GM23338 (cell line): ENCODE measurements around the gene PSMD5. TPM values are rescaled to one million over a fixed set of nuclear protein-coding genes. Genes with fewer than 3 reads are reported as not detected.

Experiments
- ATAC-seq: fragments of 200-7000 bp; cut with Tn5 transposase; 3 replicates; pipeline ENCODE4 v1.9.1; 2020
- DNase-seq: peaks from one replicate; pipeline ENCODE4 v3.0.0-alpha.2; 2015; ENCODE audit warnings: low spot score
- H2AFZ ChIP-seq: fragments of 200-600 bp; sonication (generic); 2 replicates; pipeline ENCODE4 v1.8.0; 2016; ENCODE audit warnings: antibody characterized with exemption, mild to moderate bottlenecking, moderate library complexity
- H3F3A ChIP-seq: fragments of 200-600 bp; sonication (generic); replicated peaks from 2 replicates; pipeline ENCODE4 v1.8.0; 2017; ENCODE audit warnings: antibody characterized with exemption, mixed run types, low read depth
- H3K27ac ChIP-seq: fragments of 200-600 bp; sonication (generic); 2 replicates; pipeline ENCODE4 v1.6.1; 2016; ENCODE audit warnings: low read depth
- H3K27me3 ChIP-seq: fragments of 200-600 bp; sonication (generic); 2 replicates; pipeline ENCODE4 v1.8.0; 2016; ENCODE audit warnings: mild to moderate bottlenecking, mixed run types, moderate library complexity; ENCODE audit not compliant: insufficient read depth
- H3K36me3 ChIP-seq: fragments of 200-600 bp; sonication (generic); 2 replicates; pipeline ENCODE4 v1.8.0; 2016; ENCODE audit warnings: mild to moderate bottlenecking; ENCODE audit not compliant: insufficient read depth
- H3K4me1 ChIP-seq: fragments of 200-600 bp; sonication (generic); 2 replicates; pipeline ENCODE4 v1.8.0; 2016; ENCODE audit warnings: mild to moderate bottlenecking, moderate library complexity; ENCODE audit not compliant: insufficient read depth
- H3K4me2 ChIP-seq: fragments of 200-600 bp; sonication (generic); 2 replicates; pipeline ENCODE4 v1.7.1; 2017; ENCODE audit warnings: mixed run types
- H3K4me3 ChIP-seq: fragments of 200-600 bp; sonication (generic); 2 replicates; pipeline ENCODE4 v1.6.1; 2016; ENCODE audit warnings: mixed run types
- H3K79me2 ChIP-seq: fragments of 200-600 bp; sonication (generic); replicated peaks from 2 replicates; pipeline ENCODE4 v1.8.0; 2017; ENCODE audit warnings: mild to moderate bottlenecking; ENCODE audit not compliant: insufficient read depth
- H3K9me2 ChIP-seq: fragments of 200-600 bp; sonication (generic); 2 replicates; pipeline ENCODE4 v1.8.0; 2017; ENCODE audit not compliant: insufficient read depth
- H4K20me1 ChIP-seq: fragments of 200-600 bp; sonication (generic); replicated peaks from 2 replicates; pipeline ENCODE4 v1.8.0; 2017; ENCODE audit warnings: mild to moderate bottlenecking; ENCODE audit not compliant: insufficient read depth
- H3K27ac Mint-ChIP-seq: 2 replicates; pipeline ENCODE4 v1.8.0; 2020; ENCODE audit warnings: inconsistent platforms, mild to moderate bottlenecking, moderate library complexity, mixed read lengths
- H3K27me3 Mint-ChIP-seq: 3 replicates; pipeline ENCODE4 v1.8.0; 2022; ENCODE audit warnings: low read depth, mild to moderate bottlenecking, moderate library complexity, mixed read lengths, inconsistent platforms; ENCODE audit not compliant: insufficient read depth, poor library complexity
- H3K36me3 Mint-ChIP-seq: 3 replicates; pipeline ENCODE4 v1.8.0; 2021; ENCODE audit warnings: low read depth, mild to moderate bottlenecking, inconsistent platforms, moderate library complexity, mixed read lengths
- H3K4me1 Mint-ChIP-seq: 3 replicates; pipeline ENCODE4 v1.8.0; 2020; ENCODE audit warnings: mild to moderate bottlenecking, inconsistent platforms, mixed read lengths
- H3K4me3 Mint-ChIP-seq: 3 replicates; pipeline ENCODE4 v1.8.0; 2021; ENCODE audit warnings: moderate library complexity, mild to moderate bottlenecking, inconsistent platforms, mixed read lengths
- H3K9me3 Mint-ChIP-seq: 3 replicates; pipeline ENCODE4 v1.8.0; 2020; ENCODE audit warnings: moderate library complexity, mild to moderate bottlenecking, inconsistent platforms, mixed read lengths
- CTCF ChIP-seq, 2 experiments: fragments of 200-600 bp in 1 of 2; sonication (generic) in 1 of 2; conservative IDR thresholded peaks; 2 replicates each; pipeline versions ENCODE4 v1.5.1 to v1.6.1; 2016 to 2017; ENCODE audit warnings: antibody characterized with exemption in 2 of 2, low read depth in 2 of 2, mild to moderate bottlenecking in 2 of 2, moderate library complexity in 1 of 2
- EZH2phosphoT487 ChIP-seq: fragments of 200-600 bp; sonication (generic); IDR thresholded peaks from one replicate; pipeline ENCODE4 v1.8.1; 2018; ENCODE audit warnings: antibody characterized with exemption; ENCODE audit not compliant: unreplicated experiment
- NANOG ChIP-seq: IDR thresholded peaks from 2 replicates; pipeline ENCODE4 v1.6.1; 2016; ENCODE audit warnings: antibody characterized with exemption, borderline replicate concordance
- POLR2AphosphoS5 ChIP-seq: IDR thresholded peaks from 2 replicates; pipeline ENCODE4 v1.6.1; 2016; ENCODE audit warnings: antibody characterized with exemption, low read depth
- ZNF114 ChIP-seq: fragments of 250-450 bp; sonication (Bioruptor Pico); IDR thresholded peaks from 2 replicates; pipeline ENCODE4 v1.5.0; 2020; ENCODE audit warnings: mild to moderate bottlenecking, moderate library complexity
- ZNF331 ChIP-seq: fragments of 250-450 bp; sonication (Bioruptor Pico); IDR thresholded peaks from 2 replicates; pipeline ENCODE4 v1.5.0; 2020; ENCODE audit warnings: low read depth, mild to moderate bottlenecking, moderate library complexity
- ZNF462 ChIP-seq: fragments of 250-450 bp; sonication (Bioruptor Pico); IDR thresholded peaks from 2 replicates; pipeline ENCODE4 v1.5.0; 2020; ENCODE audit warnings: mild to moderate bottlenecking, moderate library complexity
- polyA plus RNA-seq: library from polyadenylated mRNA; unstranded; fragments of >200 nt; fragmentation: Nextera tagmentation; extraction: Ambion mirVana; gene quantifications from 2 replicates; pipeline ENCODE4 v1.2.1, GENCODE V29; 2016
- total RNA-seq: library from RNA; depleted of rRNA; stranded (reverse); fragments of >200 nt; shearing (Covaris generic); gene quantifications from 2 replicates; pipeline ENCODE4 v1.2.3, GENCODE V29; 2014

Gene PSMD5
- total and polyA plus RNA-seq, 2 experiments from 2014 or later: 23.9 to 40.5 TPM

GRCh38 chr9:120808931-120809330 lies 33.8 kb downstream of the PSMD5 start:
- Mint-ChIP-seq H3K4me3 (no peak overlapping the region), H3K36me3 (peaks cover 28% of the 10 kb centered on the region), H3K27ac (no peak overlapping the region), H3K27me3 (peaks cover 2% of the 10 kb centered on the region), H3K4me1 (no peaks in the 10 kb centered on the region), H3K9me3 (peaks cover 42% of the 10 kb centered on the region)
- Histone ChIP-seq H3K4me1 (no peaks in the 10 kb centered on the region), H2AFZ (no peak overlapping the region), H3K27ac (no peak overlapping the region), H3K9me2 (no peaks in the 10 kb centered on the region), H3K79me2 (no peaks in the 10 kb centered on the region), H3K4me3 (no peak overlapping the region), H4K20me1 (no peaks in the 10 kb centered on the region), H3K36me3 (no peaks in the 10 kb centered on the region), H3K4me2 (no peak overlapping the region), H3F3A (no peaks in the 10 kb centered on the region), H3K27me3 (no peaks in the 10 kb centered on the region)
- no peak for DNase-seq
- ATAC-seq: no peak
- TF ChIP-seq ZNF462 (CRISPR knock-in tag): no peak
- no peak for TF ChIP-seq ZNF331 (CRISPR knock-in tag)
- TF ChIP-seq NANOG: no peak
- TF ChIP-seq EZH2phosphoT487: no peak

- no peak overlapping the region for H3K27ac Mint-ChIP-seq
- no peaks in the 10 kb centered on the region for H3K79me2 ChIP-seq
- H3K36me3 Mint-ChIP-seq: peaks cover 28% of the 10 kb centered on the region
- no peak overlapping the region for H3K4me2 ChIP-seq
- H3K9me3 Mint-ChIP-seq: peaks cover 46% of the 10 kb centered on the region
- H3K36me3 ChIP-seq: no peaks in the 10 kb centered on the region
- no peaks in the 10 kb centered on the region for H3K27me3 ChIP-seq
- H3K4me3 ChIP-seq: no peak overlapping the region
- no peak overlapping the region for H3K4me3 Mint-ChIP-seq
- H3K4me1 Mint-ChIP-seq: no peaks in the 10 kb centered on the region
- H4K20me1 ChIP-seq: no peaks in the 10 kb centered on the region
- no peak overlapping the region for H2AFZ ChIP-seq
- ATAC-seq: no peak
- no peak for DNase-seq
- no peak overlapping the region for H3K27ac ChIP-seq
- no peaks in the 10 kb centered on the region for H3K9me2 ChIP-seq
- peaks cover 2% of the 10 kb centered on the region for H3K27me3 Mint-ChIP-seq
- H3K4me1 ChIP-seq: no peaks in the 10 kb centered on the region
- H3F3A ChIP-seq: no peaks in the 10 kb centered on the region
- TF ChIP-seq ZNF114 (CRISPR knock-in tag) (no peak), ZNF331 (CRISPR knock-in tag) (no peak), POLR2AphosphoS5 (no peak), CTCF (conservative IDR thresholded peaks at IDR 0.05; ENCODE audit: low read depth in 2 of 2) (no peak)
These were observed 34.9 kb downstream of the PSMD5 start for GRCh38 chr9:120807607-120808379.
